BLaER1 treated with 17β-estradiol and CSF1 and Interleukin-3, amounts not matched to agents 10 nM and 100 nM (cell line): ENCODE data around the gene BARX1.
"Not testable (repeated sequence)": the region's sequence is repeated elsewhere in the genome, so short reads cannot be mapped to it uniquely, and the experiment has no call there.

ENCODE experiments used
- H3K27ac ChIP-seq, 11 experiments: shearing (Covaris generic); formaldehyde crosslinking; 2 replicates each; pipeline ENCODE4 v1.8.1; 2022
- H3K27me3 ChIP-seq, 11 experiments: shearing (Covaris generic); formaldehyde crosslinking; 2 replicates each; pipeline ENCODE4 v1.8.1; 2022
- H3K36me3 ChIP-seq, 11 experiments: shearing (Covaris generic); formaldehyde crosslinking; 2 replicates each; pipeline ENCODE4 v1.8.1; 2022
- H3K4me1 ChIP-seq, 10 experiments: shearing (Covaris generic); formaldehyde crosslinking; 2 replicates each; pipeline ENCODE4 v1.8.1; 2022
- H3K4me2 ChIP-seq, 11 experiments: shearing (Covaris generic); formaldehyde crosslinking; 2 replicates each; pipeline ENCODE4 v1.8.1; 2022
- H3K4me3 ChIP-seq, 10 experiments: shearing (Covaris generic); formaldehyde crosslinking; 2 replicates each; pipeline ENCODE4 v1.8.1; 2022
- H3K9ac ChIP-seq, 11 experiments: shearing (Covaris generic); formaldehyde crosslinking; 2 replicates each; pipeline ENCODE4 v1.8.1; 2022
- H3K9me3 ChIP-seq, 11 experiments: shearing (Covaris generic); formaldehyde crosslinking; replicated peaks in 1 of 11; 2 replicates each; pipeline ENCODE4 v1.8.1; 2022
- H4K20me1 ChIP-seq, 11 experiments: shearing (Covaris generic); formaldehyde crosslinking; 2 replicates each; pipeline ENCODE4 v1.8.1; 2022
- Cebpa-rat ChIP-seq, 11 experiments: shearing (Covaris generic); IDR thresholded peaks; 2 replicates each; pipeline ENCODE4 v1.8.1; 2022

BARX1 gene

GRCh38 chr9:93942161-93942560 is 13.0 kb downstream of the BARX1 start:
- no peak for TF ChIP-seq Cebpa-rat (IDR thresholded peaks at IDR 0.05)
- no peak overlapping the region for H3K27ac ChIP-seq
- peaks cover 0 to 13% (median 0%) of the 10 kb centered on the region in 11 experiments; a peak in 8 of 22 replicates for H4K20me1 ChIP-seq

GRCh38 chr9:93941493-93941892 is 13.7 kb downstream of the BARX1 start:
- H3K36me3 ChIP-seq = no peaks in the 10 kb centered on the region
- H3K27ac ChIP-seq = no peak overlapping the region
- H3K4me2 ChIP-seq = peak overlapping the region; percentile 42 to 69 (median 57)
- H4K20me1 ChIP-seq = peaks cover 0 to 13% (median 0%) of the 10 kb centered on the region in 11 experiments; a peak in 8 of 22 replicates
- no peak overlapping the region for H3K9ac ChIP-seq
- peak in 2 of 11 experiments; percentile 13 to 38; a peak in 1 of 22 replicates for TF ChIP-seq Cebpa-rat (IDR thresholded peaks at IDR 0.05)
- H3K27me3 ChIP-seq = peaks cover 39 to 56% (median 49%) of the 10 kb centered on the region in 11 experiments
- no peak overlapping the region for H3K4me3 ChIP-seq
- peaks cover 0 to 26% (median 8%) of the 10 kb centered on the region in 11 experiments; a peak in 12 of 22 replicates for H3K9me3 ChIP-seq
- peaks cover 16 to 32% (median 27%) of the 10 kb centered on the region in 10 experiments for H3K4me1 ChIP-seq

More at GRCh38 chr9:93942161-93942560, 13.0 kb downstream of the BARX1 start:
- Histone ChIP-seq H3K9ac (no peak overlapping the region), H3K36me3 (no peaks in the 10 kb centered on the region), H3K27me3 (peaks cover 46 to 63% (median 55%) of the 10 kb centered on the region in 11 experiments), H3K4me1 (peaks cover 16 to 32% (median 27%) of the 10 kb centered on the region in 10 experiments), H3K4me3 (no peak overlapping the region), H3K4me2 (peak overlapping the region in 10 of 11 experiments; percentile 42 to 69 (median 56); a peak in 12 of 22 replicates), H3K9me3 (peaks cover 0 to 26% (median 8%) of the 10 kb centered on the region in 11 experiments; a peak in 12 of 22 replicates)

- H3K27ac ChIP-seq = peak overlapping the region in 1 of 11 experiments; percentile 43; a peak in 2 of 22 replicates
- peak overlapping the region; percentile 13 to 69 (median 57); a peak in 20 of 22 replicates for H3K4me2 ChIP-seq
- H3K36me3 ChIP-seq = no peaks in the 10 kb centered on the region
Observed at GRCh38 chr9:93940951-93941350, 14.2 kb downstream of the BARX1 start.

GRCh38 chr9:93939589-93939988 is 15.6 kb downstream of the BARX1 start:
- not testable (repeated sequence) for H3K4me2 ChIP-seq, H3K36me3 ChIP-seq, H3K9ac ChIP-seq, H3K4me3 ChIP-seq, H3K27ac ChIP-seq, H4K20me1 ChIP-seq
- peaks cover 25 to 37% (median 30%) of the 10 kb centered on the region in 11 experiments for H3K27me3 ChIP-seq
- peaks cover 16 to 27% (median 22%) of the 10 kb centered on the region in 10 experiments for H3K4me1 ChIP-seq
- peaks cover 0 to 14% (median 6%) of the 10 kb centered on the region in 11 experiments; a peak in 11 of 22 replicates for H3K9me3 ChIP-seq

More at GRCh38 chr9:93940951-93941350, 14.2 kb downstream of the BARX1 start:
- H4K20me1 ChIP-seq = peaks cover 0 to 8% (median 0%) of the 10 kb centered on the region in 11 experiments; a peak in 8 of 22 replicates
- peaks cover 16 to 30% (median 26%) of the 10 kb centered on the region in 10 experiments for H3K4me1 ChIP-seq
- H3K9ac ChIP-seq = 0 out of 22 replicates have a peak overlapping the region, but pooled peaks of 1 of the 11 experiments have one; percentile 27
- H3K4me3 ChIP-seq = no peak overlapping the region
- no peak for TF ChIP-seq Cebpa-rat (IDR thresholded peaks at IDR 0.05)
- peaks cover 0 to 22% (median 8%) of the 10 kb centered on the region in 11 experiments; a peak in 12 of 22 replicates for H3K9me3 ChIP-seq
- peaks cover 34 to 51% (median 43%) of the 10 kb centered on the region in 11 experiments for H3K27me3 ChIP-seq

- H3K4me2 ChIP-seq = no peak overlapping the region
- no peaks in the 10 kb centered on the region for H4K20me1 ChIP-seq
- no peak for TF ChIP-seq Cebpa-rat (IDR thresholded peaks at IDR 0.05)
- H3K9ac ChIP-seq = no peak overlapping the region
- no peak overlapping the region for H3K27ac ChIP-seq
- no peak overlapping the region for H3K4me3 ChIP-seq
- H3K27me3 ChIP-seq = peaks cover under 1 to 14% (median 7%) of the 10 kb centered on the region in 11 experiments; a peak in 11 of 22 replicates
- peaks cover 0 to 14% (median 6%) of the 10 kb centered on the region in 11 experiments; a peak in 11 of 22 replicates for H3K9me3 ChIP-seq
- H3K4me1 ChIP-seq = peaks cover 16 to 22% (median 20%) of the 10 kb centered on the region in 10 experiments
- H3K36me3 ChIP-seq = no peaks in the 10 kb centered on the region
Observed at GRCh38 chr9:93937193-93937592, 18.0 kb downstream of the BARX1 start.

GRCh38 chr9:93931905-93932304 is 23.2 kb downstream of the BARX1 start:
- no peak overlapping the region for H3K27ac ChIP-seq
- no peaks in the 10 kb centered on the region for H3K4me1 ChIP-seq
- TF ChIP-seq Cebpa-rat (IDR thresholded peaks at IDR 0.05) = no peak
- H3K36me3 ChIP-seq = no peaks in the 10 kb centered on the region
- H3K4me2 ChIP-seq = no peak overlapping the region
- no peak overlapping the region for H3K9ac ChIP-seq
- H3K27me3 ChIP-seq = no peaks in the 10 kb centered on the region
- no peak overlapping the region for H3K4me3 ChIP-seq
- no peaks in the 10 kb centered on the region for H4K20me1 ChIP-seq
- H3K9me3 ChIP-seq = no peaks in the 10 kb centered on the region

GRCh38 chr9:93930070-93930469 is 25.1 kb downstream of the BARX1 start:
- TF ChIP-seq Cebpa-rat (IDR thresholded peaks at IDR 0.05) = no peak
- Histone ChIP-seq H3K4me2 (no peak overlapping the region), H3K4me3 (no peak overlapping the region), H3K27me3 (no peaks in the 10 kb centered on the region), H3K4me1 (peaks cover 0 to 1% (median 0%) of the 10 kb centered on the region in 10 experiments; a peak in 1 of 20 replicates), H3K9me3 (no peaks in the 10 kb centered on the region), H3K27ac (no peak overlapping the region), H3K36me3 (no peaks in the 10 kb centered on the region), H3K9ac (no peak overlapping the region), H4K20me1 (no peaks in the 10 kb centered on the region)

GRCh38 chr9:93929231-93929630 is 25.9 kb downstream of the BARX1 start:
- Histone ChIP-seq H3K36me3 (no peaks in the 10 kb centered on the region), H4K20me1 (no peaks in the 10 kb centered on the region), H3K9ac (no peak overlapping the region), H3K4me1 (peaks cover 0 to 4% (median 0%) of the 10 kb centered on the region in 10 experiments; a peak in 1 of 20 replicates), H3K27ac (no peak overlapping the region), H3K9me3 (no peaks in the 10 kb centered on the region), H3K27me3 (no peaks in the 10 kb centered on the region), H3K4me2 (no peak overlapping the region), H3K4me3 (no peak overlapping the region)
- TF ChIP-seq Cebpa-rat (IDR thresholded peaks at IDR 0.05) = no peak

- no peaks in the 10 kb centered on the region for H3K36me3 ChIP-seq
- no peak overlapping the region for H3K4me3 ChIP-seq
- TF ChIP-seq Cebpa-rat (IDR thresholded peaks at IDR 0.05) = no peak
- H3K4me1 ChIP-seq = peaks cover 0 to 4% (median 0%) of the 10 kb centered on the region in 10 experiments; a peak in 1 of 20 replicates
- H4K20me1 ChIP-seq = no peaks in the 10 kb centered on the region
- H3K9me3 ChIP-seq = no peaks in the 10 kb centered on the region
- no peaks in the 10 kb centered on the region for H3K27me3 ChIP-seq
- H3K4me2 ChIP-seq = no peak overlapping the region
- no peak overlapping the region for H3K27ac ChIP-seq
- H3K9ac ChIP-seq = no peak overlapping the region
Observed at GRCh38 chr9:93922535-93922934, 32.6 kb downstream of the BARX1 start.
